HG03159 (cell line): ENCODE results near the gene TNFRSF1B.
"Not testable (repeated sequence)": the region's sequence is repeated elsewhere in the genome, so short reads cannot be mapped to it uniquely, and the experiment has no call there.

Source experiments
- ATAC-seq: cut with Tn5 transposase; IDR thresholded peaks from one replicate; pipeline ENCODE4 v1.9.1; 2021; ENCODE audit warnings: mild to moderate bottlenecking, moderate library complexity; ENCODE audit not compliant: unreplicated experiment

TNFRSF1B gene

GRCh38 chr1:12209495-12209832 is 42.7 kb downstream of the TNFRSF1B start:
- ATAC-seq: no peak

GRCh38 chr1:12215118-12215961 is 48.5 kb downstream of the TNFRSF1B start:
- no peak for ATAC-seq

GRCh38 chr1:12219800-12220199 is 53.0 kb downstream of the TNFRSF1B start:
- ATAC-seq: no peak

GRCh38 chr1:12220890-12221289 is 54.1 kb downstream of the TNFRSF1B start:
- ATAC-seq: no peak

- not testable (repeated sequence) for ATAC-seq
Observed at GRCh38 chr1:12222700-12223099, 55.9 kb downstream of the TNFRSF1B start.

- not testable (repeated sequence) for ATAC-seq
Observed at GRCh38 chr1:12224092-12224491, 57.3 kb downstream of the TNFRSF1B start.

GRCh38 chr1:12228979-12229378 is 62.2 kb downstream of the TNFRSF1B start:
- ATAC-seq: no peak

- no peak for ATAC-seq
Observed at GRCh38 chr1:12229386-12229834, 62.6 kb downstream of the TNFRSF1B start.

GRCh38 chr1:12229835-12230548 is 63.2 kb downstream of the TNFRSF1B start, which contains the start of gene VPS13D:
VPS13D (plus strand) TSS chr1:12230030; CDS start chr1:12234267, 4,237 bp downstream.
- peak; percentile 83 for ATAC-seq

- ATAC-seq: peak; percentile 28
Observed at GRCh38 chr1:12230549-12231275, 63.9 kb downstream of the TNFRSF1B start.

GRCh38 chr1:12231276-12231595 is 64.4 kb downstream of the TNFRSF1B start:
- no peak for ATAC-seq

- ATAC-seq: no peak
Observed at GRCh38 chr1:12232221-12232620, 65.4 kb downstream of the TNFRSF1B start.

- ATAC-seq: no peak
Observed at GRCh38 chr1:12244078-12244477, 77.3 kb downstream of the TNFRSF1B start.

- ATAC-seq: no peak
Observed at GRCh38 chr1:12244585-12244984, 77.8 kb downstream of the TNFRSF1B start.

- no peak for ATAC-seq
Observed at GRCh38 chr1:12245116-12245515, 78.3 kb downstream of the TNFRSF1B start.

GRCh38 chr1:12245733-12246132 is 78.9 kb downstream of the TNFRSF1B start:
- no peak for ATAC-seq

GRCh38 chr1:12246584-12246983 is 79.8 kb downstream of the TNFRSF1B start:
- ATAC-seq: no peak

- no peak for ATAC-seq
Observed at GRCh38 chr1:12249181-12249580, 82.4 kb downstream of the TNFRSF1B start.

GRCh38 chr1:12249748-12250147 is 83.0 kb downstream of the TNFRSF1B start:
- ATAC-seq: no peak

- ATAC-seq: no peak
Observed at GRCh38 chr1:12251442-12251841, 84.7 kb downstream of the TNFRSF1B start.

- no peak for ATAC-seq
Observed at GRCh38 chr1:12255913-12256312, 89.1 kb downstream of the TNFRSF1B start.

- no peak for ATAC-seq
Observed at GRCh38 chr1:12258272-12258671, 91.5 kb downstream of the TNFRSF1B start.
